ENCODE data around the gene ELOVL7. TPM values are rescaled to one million over a fixed set of nuclear protein-coding genes. Genes with fewer than 3 reads are reported as not detected.
"Not testable (repeated sequence)": the region's sequence is repeated elsewhere in the genome, so short reads cannot be mapped to it uniquely, and the experiment has no call there.

Gene ELOVL7
- total RNA-seq, 4 donors from 2014 or later, result 2.4 to 13.1 (median 4.4) TPM

- H3K27ac ChIP-seq, result no peak overlapping the region
- WGBS, 2 donors (ENCODE audit: low coverage in 1 of 2), result 87 to 94% methylated on average over 6 to 13 of the region's 40 CpGs
- no peaks in the 10 kb centered on the region for H3K27me3 ChIP-seq
- H3K4me1 ChIP-seq, result no peaks in the 10 kb centered on the region
- H3K4me3 ChIP-seq, result no peak overlapping the region
- TF ChIP-seq EP300 (IDR thresholded peaks at IDR 0.05) (no peak), POLR2AphosphoS5 (IDR thresholded peaks at IDR 0.05) (no peak)
- peaks cover 0 to 27% (median 0%) of the 10 kb centered on the region in 3 donors for H3K9me3 ChIP-seq
- no peaks in the 10 kb centered on the region for H3K36me3 ChIP-seq
- ATAC-seq, result no peak
Measured at GRCh38 chr5:60743511-60744314, 100.4 kb downstream of the ELOVL7 start.

GRCh38 chr5:60740322-60740721, 103.7 kb downstream of the ELOVL7 start:
- H3K36me3 ChIP-seq, result no peaks in the 10 kb centered on the region
- H3K27ac ChIP-seq, result no peak overlapping the region
- 83 to 88% methylated on average over 2 of the region's 2 CpGs for WGBS, 2 donors (ENCODE audit: low coverage in 1 of 2)
- no peak overlapping the region for H3K4me3 ChIP-seq
- H3K4me1 ChIP-seq, result no peaks in the 10 kb centered on the region
- ATAC-seq, result no peak
- no peak for TF ChIP-seq POLR2AphosphoS5 (IDR thresholded peaks at IDR 0.05)
- TF ChIP-seq POLR2A (IDR thresholded peaks at IDR 0.05), result no peak
- TF ChIP-seq CTCF (IDR thresholded peaks at IDR 0.05), result no peak
- TF ChIP-seq EP300 (IDR thresholded peaks at IDR 0.05), result no peak
- H3K9me3 ChIP-seq, result peaks cover 0 to 27% (median 0%) of the 10 kb centered on the region in 3 donors
- H3K27me3 ChIP-seq, result no peaks in the 10 kb centered on the region

- Histone ChIP-seq H3K36me3 (no peaks in the 10 kb centered on the region), H3K27ac (no peak overlapping the region), H3K9me3 (peaks cover 0 to 27% (median 0%) of the 10 kb centered on the region in 3 donors), H3K4me3 (no peak overlapping the region), H3K4me1 (no peaks in the 10 kb centered on the region), H3K27me3 (no peaks in the 10 kb centered on the region)
- TF ChIP-seq EP300 (IDR thresholded peaks at IDR 0.05) (no peak), POLR2A (IDR thresholded peaks at IDR 0.05) (no peak), CTCF (IDR thresholded peaks at IDR 0.05) (no peak), POLR2AphosphoS5 (IDR thresholded peaks at IDR 0.05) (no peak)
- no peak for ATAC-seq
- 56 to 100% methylated on average over 1 to 3 of the region's 3 CpGs for WGBS, 2 donors (ENCODE audit: low coverage in 1 of 2)
Measured at GRCh38 chr5:60738933-60739332, 105.1 kb downstream of the ELOVL7 start.

- Histone ChIP-seq H3K27ac (no peak overlapping the region), H3K4me3 (no peak overlapping the region), H3K4me1 (no peaks in the 10 kb centered on the region), H3K27me3 (no peaks in the 10 kb centered on the region), H3K36me3 (no peaks in the 10 kb centered on the region), H3K9me3 (peaks cover 0 to 27% (median 0%) of the 10 kb centered on the region in 3 donors)
- 40 to 72% methylated on average over 2 to 4 of the region's 4 CpGs for WGBS, 2 donors (ENCODE audit: low coverage in 1 of 2)
- TF ChIP-seq EP300 (IDR thresholded peaks at IDR 0.05), result no peak
- ATAC-seq, result no peak
Measured at GRCh38 chr5:60738461-60738860, 105.6 kb downstream of the ELOVL7 start.

GRCh38 chr5:60730858-60731257, 113.2 kb downstream of the ELOVL7 start:
- not testable (repeated sequence) for ATAC-seq, H3K27ac ChIP-seq, H3K27me3 ChIP-seq, H3K4me3 ChIP-seq, H3K9me3 ChIP-seq, H3K36me3 ChIP-seq, H3K4me1 ChIP-seq

GRCh38 chr5:60727033-60727679, 116.9 kb downstream of the ELOVL7 start:
- WGBS, 2 donors (ENCODE audit: low coverage in 1 of 2), result 78 to 89% methylated on average over 1 of the region's 1 CpG
- TF ChIP-seq POLR2A (IDR thresholded peaks at IDR 0.05) (no peak), EP300 (IDR thresholded peaks at IDR 0.05) (no peak), POLR2AphosphoS5 (IDR thresholded peaks at IDR 0.05) (no peak), CTCF (IDR thresholded peaks at IDR 0.05) (no peak)
- no peak overlapping the region for H3K27ac ChIP-seq
- no peak for ATAC-seq
- H3K4me3 ChIP-seq, result no peak overlapping the region
- peaks cover 7% of the 10 kb centered on the region for H3K27me3 ChIP-seq
- H3K9me3 ChIP-seq, result peaks cover 0 to 8% (median 0%) of the 10 kb centered on the region in 3 donors
- no peaks in the 10 kb centered on the region for H3K4me1 ChIP-seq
- no peaks in the 10 kb centered on the region for H3K36me3 ChIP-seq
